Osteoblast (primary cell): ENCODE results near the gene B2M. TPM values are rescaled to one million over a fixed set of nuclear protein-coding genes. Genes with fewer than 3 reads are reported as not detected.
"Not testable (repeated sequence)": the region's sequence is repeated elsewhere in the genome, so short reads cannot be mapped to it uniquely, and the experiment has no call there.

Experiments
- DNase-seq: peaks from one replicate; pipeline ENCODE4 v3.0.0; 2011; ENCODE audit warnings: low spot score, mixed read lengths; ENCODE audit not compliant: insufficient read length; ENCODE audit errors: missing footprints
- H2AFZ ChIP-seq: 2 replicates; pipeline ENCODE4 v1.6.0; 2011; ENCODE audit warnings: mild to moderate bottlenecking, low read length
- H3K27ac ChIP-seq: 2 replicates; pipeline ENCODE4 v1.5.1; 2011; ENCODE audit warnings: mild to moderate bottlenecking, low read depth, low read length, moderate library complexity
- H3K27me3 ChIP-seq: 2 replicates; pipeline ENCODE4 v1.6.0; 2012; ENCODE audit warnings: mild to moderate bottlenecking, control low read depth, inconsistent platforms, low read length, moderate library complexity; ENCODE audit not compliant: insufficient read depth
- H3K36me3 ChIP-seq: 2 replicates; pipeline ENCODE4 v1.5.1; 2011; ENCODE audit warnings: mild to moderate bottlenecking, low read length, control low read depth, moderate library complexity; ENCODE audit not compliant: insufficient read depth
- H3K4me1 ChIP-seq: 2 replicates; pipeline ENCODE4 v1.5.1; 2011; ENCODE audit warnings: mild to moderate bottlenecking, low read length, control low read depth, moderate library complexity; ENCODE audit not compliant: insufficient read depth
- H3K4me2 ChIP-seq: 2 replicates; pipeline ENCODE4 v1.6.0; 2011; ENCODE audit warnings: mild to moderate bottlenecking, low read length; ENCODE audit not compliant: insufficient read depth
- H3K4me3 ChIP-seq: fragments of 200-600 bp; sonication (generic); 3 replicates; pipeline ENCODE4 v1.5.1; 2012; ENCODE audit warnings: mild to moderate bottlenecking, low read length, inconsistent platforms; ENCODE audit not compliant: insufficient read depth
- H3K79me2 ChIP-seq: 2 replicates; pipeline ENCODE4 v1.6.0; 2012; ENCODE audit warnings: mild to moderate bottlenecking, low read length, control low read depth, inconsistent platforms; ENCODE audit not compliant: insufficient read depth
- H3K9me3 ChIP-seq: 2 replicates; pipeline ENCODE4 v1.5.1; 2011; ENCODE audit warnings: low read depth, low read length, control low read depth
- H4K20me1 ChIP-seq: 2 replicates; pipeline ENCODE4 v1.6.0; 2012; ENCODE audit warnings: mild to moderate bottlenecking, low read length, control low read depth; ENCODE audit not compliant: insufficient read depth
- total RNA-seq: library from RNA; depleted of rRNA; stranded (reverse); fragments of >200 nt; gene quantifications from 2 replicates; pipeline ENCODE4 v1.2.3, GENCODE V29; 2012
- TF ChIP-seq, protein P1 (sequence below): IDR thresholded peaks from 2 replicates; pipeline ENCODE4 v1.5.1; 2011; ENCODE audit warnings: mild to moderate bottlenecking, low read depth, low read length, moderate library complexity; ENCODE audit errors: extremely low read depth

Gene B2M
- total RNA-seq, 1 donor: 4,170 TPM

- H3K36me3 ChIP-seq: peaks cover 5% of the 10 kb centered on the region
- no peaks in the 10 kb centered on the region for H3K9me3 ChIP-seq
- H3K27me3 ChIP-seq: no peaks in the 10 kb centered on the region
- H3K27ac ChIP-seq: peak overlapping the region; percentile 69
- no peaks in the 10 kb centered on the region for H4K20me1 ChIP-seq
- H3K4me3 ChIP-seq: no peak overlapping the region
- TF ChIP-seq, protein P1, sequence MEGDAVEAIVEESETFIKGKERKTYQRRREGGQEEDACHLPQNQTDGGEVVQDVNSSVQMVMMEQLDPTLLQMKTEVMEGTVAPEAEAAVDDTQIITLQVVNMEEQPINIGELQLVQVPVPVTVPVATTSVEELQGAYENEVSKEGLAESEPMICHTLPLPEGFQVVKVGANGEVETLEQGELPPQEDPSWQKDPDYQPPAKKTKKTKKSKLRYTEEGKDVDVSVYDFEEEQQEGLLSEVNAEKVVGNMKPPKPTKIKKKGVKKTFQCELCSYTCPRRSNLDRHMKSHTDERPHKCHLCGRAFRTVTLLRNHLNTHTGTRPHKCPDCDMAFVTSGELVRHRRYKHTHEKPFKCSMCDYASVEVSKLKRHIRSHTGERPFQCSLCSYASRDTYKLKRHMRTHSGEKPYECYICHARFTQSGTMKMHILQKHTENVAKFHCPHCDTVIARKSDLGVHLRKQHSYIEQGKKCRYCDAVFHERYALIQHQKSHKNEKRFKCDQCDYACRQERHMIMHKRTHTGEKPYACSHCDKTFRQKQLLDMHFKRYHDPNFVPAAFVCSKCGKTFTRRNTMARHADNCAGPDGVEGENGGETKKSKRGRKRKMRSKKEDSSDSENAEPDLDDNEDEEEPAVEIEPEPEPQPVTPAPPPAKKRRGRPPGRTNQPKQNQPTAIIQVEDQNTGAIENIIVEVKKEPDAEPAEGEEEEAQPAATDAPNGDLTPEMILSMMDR: no peak
- no peak for DNase-seq
- H2AFZ ChIP-seq: no peak overlapping the region
- peaks cover 27% of the 10 kb centered on the region for H3K4me1 ChIP-seq
- peaks cover 9% of the 10 kb centered on the region for H3K79me2 ChIP-seq
- H3K4me2 ChIP-seq: no peak overlapping the region
Observed at GRCh38 chr15:44727485-44728231, 16.3 kb downstream of the B2M start.

DNA sequence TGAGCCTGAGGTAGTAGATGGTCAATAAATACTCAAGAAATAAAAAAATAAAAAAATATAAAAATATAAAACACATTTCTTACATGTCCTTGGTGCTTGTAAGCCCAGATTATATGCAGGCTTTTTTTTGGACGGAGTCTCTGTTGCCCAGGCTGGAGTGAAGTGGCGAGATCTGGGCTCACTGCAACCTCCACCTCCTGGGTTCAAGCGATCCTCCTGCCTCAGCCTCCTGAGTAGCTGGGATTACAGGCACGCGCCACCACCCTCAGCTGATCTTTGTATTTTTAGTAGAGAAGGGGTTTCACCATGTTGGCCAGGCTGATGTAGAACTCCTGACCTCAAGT lies 16.9 kb downstream of the B2M start:
- not testable (repeated sequence) for DNase-seq, H3K27me3 ChIP-seq, H4K20me1 ChIP-seq, H3K36me3 ChIP-seq, H3K9me3 ChIP-seq, H2AFZ ChIP-seq, H3K79me2 ChIP-seq
- Histone ChIP-seq H3K4me1 (peaks cover 27% of the 10 kb centered on the region), H3K27ac (peak overlapping the region; percentile 69), H3K4me2 (peak overlapping the region; percentile 82), H3K4me3 (peak overlapping the region; percentile 82)

DNA sequence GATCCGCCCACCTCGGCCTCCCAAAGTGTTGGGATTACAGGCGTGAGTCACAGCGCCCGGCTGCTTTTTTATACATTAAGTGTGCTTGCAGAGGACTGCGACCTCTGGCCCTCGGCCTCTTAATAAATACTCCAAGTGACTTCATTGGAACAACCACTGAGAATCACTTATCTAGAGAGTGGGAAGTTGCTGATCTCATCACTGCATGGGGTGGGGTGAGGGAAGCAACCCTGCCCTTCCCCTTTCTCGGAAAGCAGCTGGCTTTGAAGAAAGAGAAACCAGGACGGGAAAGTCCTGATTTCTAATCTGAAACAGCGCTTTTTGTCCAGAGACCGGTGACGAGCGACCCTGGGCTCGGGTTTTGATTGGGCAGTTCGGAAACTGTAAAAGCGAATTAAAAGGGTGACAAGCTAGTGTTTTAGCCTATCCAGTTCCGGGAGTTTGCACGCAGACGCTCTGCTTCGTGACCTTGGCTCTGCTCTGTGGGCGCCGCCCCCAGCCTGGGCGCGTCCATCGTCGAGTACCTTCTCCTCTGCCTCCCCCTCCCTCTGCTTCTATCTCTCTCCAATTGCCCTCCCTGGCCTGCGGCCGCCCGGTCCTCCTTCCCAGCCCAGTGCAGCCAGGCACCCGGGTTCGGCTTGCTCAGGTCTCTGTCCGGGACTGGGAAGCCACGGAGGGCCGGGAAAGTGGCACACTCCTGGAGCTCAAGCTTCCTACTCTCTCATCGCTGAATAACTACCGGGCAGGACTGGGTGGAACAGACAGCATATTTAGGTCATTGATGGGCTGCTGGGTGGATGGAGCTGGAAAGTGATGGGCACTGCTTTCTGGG lies 17.5 kb downstream of the B2M start:
- Histone ChIP-seq H3K27ac (peak overlapping the region; percentile 69), H3K4me1 (peaks cover 27% of the 10 kb centered on the region), H3K27me3 (no peaks in the 10 kb centered on the region), H3K9me3 (no peaks in the 10 kb centered on the region), H3K36me3 (peaks cover 5% of the 10 kb centered on the region), H2AFZ (peak overlapping the region; percentile 76), H3K4me3 (peak overlapping the region; percentile 82), H3K79me2 (peaks cover 9% of the 10 kb centered on the region), H3K4me2 (peak overlapping the region; percentile 82), H4K20me1 (no peaks in the 10 kb centered on the region)
- TF ChIP-seq, protein P1: no peak
- DNase-seq: peak; percentile 93

DNA sequence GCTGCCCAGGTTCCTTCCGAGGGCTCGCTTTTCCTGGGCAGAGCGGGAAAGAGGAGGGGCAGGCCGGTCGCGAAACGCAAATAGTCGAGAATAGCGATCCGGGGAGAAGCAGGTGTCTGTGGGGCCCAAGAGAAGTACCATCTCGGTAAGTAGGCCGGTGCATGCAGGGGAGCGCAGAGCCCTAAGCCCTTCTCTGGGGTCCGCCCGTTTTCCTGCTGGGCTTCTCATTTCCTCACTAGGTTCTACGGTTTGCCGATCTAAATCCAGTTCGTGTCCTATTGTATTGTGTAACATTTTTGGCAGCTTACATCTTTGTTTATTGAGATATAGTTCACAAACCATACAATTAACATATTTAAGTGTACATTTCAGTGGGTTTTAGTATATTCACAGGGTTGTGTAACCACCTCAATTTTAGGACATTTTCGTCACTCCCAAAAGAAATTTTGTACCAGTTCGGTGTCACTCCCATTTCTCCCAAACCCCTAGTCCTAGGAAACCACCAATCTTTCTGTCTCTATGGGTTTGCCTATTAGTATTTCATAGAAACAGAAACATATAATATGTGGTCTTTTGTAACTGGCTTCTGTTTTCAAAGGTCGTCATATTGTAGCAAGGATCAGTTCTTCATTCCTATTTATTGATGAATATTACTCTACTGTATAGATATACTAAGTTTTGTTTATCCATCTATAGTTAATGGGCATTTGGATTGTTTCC lies 18.3 kb downstream of the B2M start:
- H3K79me2 ChIP-seq: peaks cover 9% of the 10 kb centered on the region
- peak overlapping the region; percentile 82 for H3K4me2 ChIP-seq
- H3K36me3 ChIP-seq: peaks cover 5% of the 10 kb centered on the region
- no peaks in the 10 kb centered on the region for H4K20me1 ChIP-seq
- H3K9me3 ChIP-seq: no peaks in the 10 kb centered on the region
- TF ChIP-seq, protein P1: no peak
- peaks cover 27% of the 10 kb centered on the region for H3K4me1 ChIP-seq
- no peak for DNase-seq
- peak overlapping the region; percentile 82 for H3K4me3 ChIP-seq
- peak overlapping the region; percentile 76 for H2AFZ ChIP-seq
- H3K27me3 ChIP-seq: no peaks in the 10 kb centered on the region
- H3K27ac ChIP-seq: peak overlapping the region; percentile 69
